ENCODE results near the gene ZFP36L2.

- TF ChIP-seq GABPA (IDR thresholded peaks at IDR 0.05; ENCODE audit: low read depth) (peak; percentile 78), POLR2AphosphoS5 (IDR thresholded peaks at IDR 0.05; ENCODE audit: low read depth) (peak; percentile 100), CTCF (IDR thresholded peaks at IDR 0.05; ENCODE audit: insufficient read depth, low read length) (no peak)
Measured at GRCh38 chr2:43210467-43211303, 15.7 kb downstream of the ZFP36L2 start.
